Endothelial cell (in vitro differentiated cells): ENCODE results near the gene RPL37A. TPM values are rescaled to one million over a fixed set of nuclear protein-coding genes. Genes with fewer than 3 reads are reported as not detected.
A peak's percentile ranks its signal among the peaks of the same experiment; 100 is the strongest.

Source experiments
- DNase-seq: peaks from one replicate; pipeline ENCODE4 v3.0.0; 2021; ENCODE audit warnings: low spot score
- H3K27ac Mint-ChIP-seq: one replicate; pipeline ENCODE4 v1.8.0; 2021; ENCODE audit warnings: mixed read lengths, inconsistent platforms; ENCODE audit not compliant: unreplicated experiment
- H3K27me3 Mint-ChIP-seq: one replicate; pipeline ENCODE4 v1.8.0; 2021; ENCODE audit warnings: mild to moderate bottlenecking, moderate library complexity, mixed read lengths, inconsistent platforms; ENCODE audit not compliant: unreplicated experiment
- H3K36me3 Mint-ChIP-seq: one replicate; pipeline ENCODE4 v1.8.0; 2021; ENCODE audit warnings: mild to moderate bottlenecking, low read depth, mixed read lengths, inconsistent platforms; ENCODE audit not compliant: unreplicated experiment
- H3K4me1 Mint-ChIP-seq: one replicate; pipeline ENCODE4 v1.8.0; 2021; ENCODE audit warnings: mild to moderate bottlenecking, mixed read lengths, inconsistent platforms; ENCODE audit not compliant: unreplicated experiment
- H3K4me3 Mint-ChIP-seq: one replicate; pipeline ENCODE4 v1.8.0; 2021; ENCODE audit warnings: mild to moderate bottlenecking, mixed read lengths, inconsistent platforms; ENCODE audit not compliant: unreplicated experiment
- H3K9me3 Mint-ChIP-seq: one replicate; pipeline ENCODE4 v1.8.0; 2021; ENCODE audit warnings: mixed read lengths, inconsistent platforms; ENCODE audit not compliant: unreplicated experiment
- total RNA-seq: library from RNA; stranded (reverse); fragmentation: NEBNext Ultra II Directional; extraction: Animal tissue kit (Norgen Biotek cat#: 25700); gene quantifications from one replicate; pipeline ENCODE4 v1.2.1, GENCODE V29; 2021; ENCODE audit not compliant: unreplicated experiment
- TF ChIP-seq, protein P1 (sequence below): fragments of 200-600 bp; sonication (generic); IDR thresholded peaks from one replicate; pipeline ENCODE4 v1.5.0; 2021; ENCODE audit warnings: antibody characterized with exemption; ENCODE audit not compliant: unreplicated experiment

The RPL37A gene
- total RNA-seq, 1 donor from 2014 or later = 2,729 TPM

DNA sequence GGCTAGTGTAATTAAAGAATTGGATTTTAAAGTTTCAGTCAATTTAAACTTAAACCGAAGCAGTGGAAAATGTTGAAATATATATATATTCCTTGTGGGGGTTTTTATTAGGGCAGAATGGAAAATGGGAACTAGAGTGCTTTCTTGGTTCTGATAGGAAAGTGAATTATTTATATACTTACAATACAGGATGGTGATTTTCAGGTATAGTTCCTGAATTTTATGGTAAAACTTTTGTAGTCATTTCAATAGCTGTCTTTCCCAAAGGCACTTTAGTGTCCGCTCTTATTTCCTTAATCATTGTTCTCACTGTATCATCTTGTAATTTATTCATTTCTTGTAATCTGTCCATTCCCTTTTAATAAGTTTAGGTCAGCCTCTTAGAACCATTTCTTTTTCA lies 1.9 kb downstream of the RPL37A start:
- H3K27me3 Mint-ChIP-seq = peaks cover 2% of the 10 kb centered on the region
- H3K9me3 Mint-ChIP-seq = no peaks in the 10 kb centered on the region
- H3K36me3 Mint-ChIP-seq = peaks cover 43% of the 10 kb centered on the region
- H3K4me3 Mint-ChIP-seq = peak overlapping the region; percentile 99
- no peak overlapping the region for H3K27ac Mint-ChIP-seq
- DNase-seq = no peak
- H3K4me1 Mint-ChIP-seq = peaks cover 55% of the 10 kb centered on the region
- TF ChIP-seq, protein P1, sequence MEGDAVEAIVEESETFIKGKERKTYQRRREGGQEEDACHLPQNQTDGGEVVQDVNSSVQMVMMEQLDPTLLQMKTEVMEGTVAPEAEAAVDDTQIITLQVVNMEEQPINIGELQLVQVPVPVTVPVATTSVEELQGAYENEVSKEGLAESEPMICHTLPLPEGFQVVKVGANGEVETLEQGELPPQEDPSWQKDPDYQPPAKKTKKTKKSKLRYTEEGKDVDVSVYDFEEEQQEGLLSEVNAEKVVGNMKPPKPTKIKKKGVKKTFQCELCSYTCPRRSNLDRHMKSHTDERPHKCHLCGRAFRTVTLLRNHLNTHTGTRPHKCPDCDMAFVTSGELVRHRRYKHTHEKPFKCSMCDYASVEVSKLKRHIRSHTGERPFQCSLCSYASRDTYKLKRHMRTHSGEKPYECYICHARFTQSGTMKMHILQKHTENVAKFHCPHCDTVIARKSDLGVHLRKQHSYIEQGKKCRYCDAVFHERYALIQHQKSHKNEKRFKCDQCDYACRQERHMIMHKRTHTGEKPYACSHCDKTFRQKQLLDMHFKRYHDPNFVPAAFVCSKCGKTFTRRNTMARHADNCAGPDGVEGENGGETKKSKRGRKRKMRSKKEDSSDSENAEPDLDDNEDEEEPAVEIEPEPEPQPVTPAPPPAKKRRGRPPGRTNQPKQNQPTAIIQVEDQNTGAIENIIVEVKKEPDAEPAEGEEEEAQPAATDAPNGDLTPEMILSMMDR = no peak

DNA sequence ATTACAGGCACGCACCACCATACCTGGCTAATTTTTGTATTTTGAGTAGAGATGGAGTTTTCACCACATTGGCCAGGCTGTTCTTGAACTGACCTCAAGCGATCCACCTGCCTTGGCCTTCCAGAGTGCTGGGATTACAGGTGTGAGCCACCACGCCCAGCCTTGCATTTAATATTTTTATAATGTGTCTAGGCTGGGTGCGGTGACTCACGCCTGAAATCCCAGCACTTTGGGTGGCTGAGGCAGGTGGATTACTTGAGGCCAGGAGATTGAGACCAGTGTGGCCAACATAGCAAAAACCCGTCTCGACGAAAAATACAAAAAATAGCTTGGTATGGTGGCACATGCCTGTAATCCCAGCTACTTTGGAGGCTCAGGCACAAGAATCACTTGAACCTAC lies 3.2 kb downstream of the RPL37A start:
- TF ChIP-seq, protein P1 = no peak
- Mint-ChIP-seq H3K27me3 (peaks cover 2% of the 10 kb centered on the region), H3K27ac (no peak overlapping the region), H3K9me3 (no peaks in the 10 kb centered on the region), H3K4me1 (peaks cover 60% of the 10 kb centered on the region), H3K4me3 (no peak overlapping the region), H3K36me3 (peaks cover 51% of the 10 kb centered on the region)
- no peak for DNase-seq

DNA sequence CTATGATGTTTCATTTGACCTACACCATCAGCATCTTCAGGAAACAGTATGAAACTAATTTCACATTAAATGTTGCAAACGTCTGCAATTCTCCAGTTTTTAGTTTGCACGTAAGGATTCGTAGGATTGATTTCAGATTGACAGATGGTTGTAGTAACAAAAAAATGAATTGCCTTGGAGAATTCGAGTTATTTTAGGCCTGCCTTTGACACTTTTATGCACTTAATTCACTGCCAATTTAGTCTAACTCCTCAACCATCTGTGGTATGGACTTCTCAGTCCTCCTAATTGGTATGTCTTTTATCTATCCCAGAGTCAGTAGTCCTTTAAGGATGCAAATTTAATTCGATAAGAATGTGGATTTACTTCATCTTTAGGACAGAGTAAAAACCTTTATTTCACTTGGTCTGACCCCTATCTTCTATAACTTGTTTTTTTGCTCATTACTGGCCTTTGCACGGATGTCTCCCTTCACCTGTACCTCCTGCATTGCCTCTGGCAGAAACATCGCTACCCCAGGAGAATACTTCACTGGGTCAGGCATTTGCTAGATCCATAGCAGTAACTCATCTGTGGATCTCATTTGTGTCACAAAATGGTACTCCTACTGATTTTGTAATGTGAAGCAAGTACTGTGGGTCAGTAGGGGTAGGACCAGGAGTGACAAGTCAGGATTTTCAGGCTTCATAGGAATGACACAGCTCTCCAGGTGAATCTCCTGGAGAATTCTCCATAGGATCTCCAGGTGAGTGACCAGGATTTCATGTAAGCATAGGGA lies 3.9 kb downstream of the RPL37A start:
- Mint-ChIP-seq H3K27ac (no peak overlapping the region), H3K27me3 (peaks cover 2% of the 10 kb centered on the region), H3K4me3 (peak overlapping the region; percentile 12), H3K9me3 (no peaks in the 10 kb centered on the region), H3K36me3 (peaks cover 51% of the 10 kb centered on the region), H3K4me1 (peaks cover 56% of the 10 kb centered on the region)
- TF ChIP-seq, protein P1 = no peak
- DNase-seq = no peak

DNA sequence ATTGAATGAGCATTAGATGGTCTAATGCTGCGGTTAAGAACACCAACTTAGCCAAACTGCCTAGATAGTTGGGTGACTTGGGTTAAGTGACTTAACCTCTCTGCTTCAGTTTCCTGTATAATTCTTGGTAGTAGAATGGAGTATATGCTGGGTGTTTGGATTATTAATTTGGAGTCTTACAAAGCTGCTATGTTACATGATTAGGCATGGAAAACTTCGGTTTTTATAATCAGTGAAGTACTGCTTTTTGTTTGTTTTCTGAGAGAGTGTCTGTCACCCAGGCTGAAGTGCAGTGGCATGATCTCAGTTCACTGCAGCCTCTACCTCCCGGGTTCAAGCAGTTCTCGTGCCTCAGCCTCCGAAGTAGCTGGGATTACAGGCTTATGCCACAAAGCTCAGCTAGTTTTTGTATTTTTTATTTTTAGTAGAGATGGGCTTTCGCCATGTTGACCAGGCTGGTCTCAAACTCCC lies 4.5 kb downstream of the RPL37A start:
- no peak for DNase-seq
- H3K9me3 Mint-ChIP-seq = no peaks in the 10 kb centered on the region
- peaks cover 51% of the 10 kb centered on the region for H3K36me3 Mint-ChIP-seq
- H3K27me3 Mint-ChIP-seq = peaks cover 2% of the 10 kb centered on the region
- peaks cover 50% of the 10 kb centered on the region for H3K4me1 Mint-ChIP-seq
- H3K4me3 Mint-ChIP-seq = no peak overlapping the region
- TF ChIP-seq, protein P1 = no peak
- no peak overlapping the region for H3K27ac Mint-ChIP-seq

DNA sequence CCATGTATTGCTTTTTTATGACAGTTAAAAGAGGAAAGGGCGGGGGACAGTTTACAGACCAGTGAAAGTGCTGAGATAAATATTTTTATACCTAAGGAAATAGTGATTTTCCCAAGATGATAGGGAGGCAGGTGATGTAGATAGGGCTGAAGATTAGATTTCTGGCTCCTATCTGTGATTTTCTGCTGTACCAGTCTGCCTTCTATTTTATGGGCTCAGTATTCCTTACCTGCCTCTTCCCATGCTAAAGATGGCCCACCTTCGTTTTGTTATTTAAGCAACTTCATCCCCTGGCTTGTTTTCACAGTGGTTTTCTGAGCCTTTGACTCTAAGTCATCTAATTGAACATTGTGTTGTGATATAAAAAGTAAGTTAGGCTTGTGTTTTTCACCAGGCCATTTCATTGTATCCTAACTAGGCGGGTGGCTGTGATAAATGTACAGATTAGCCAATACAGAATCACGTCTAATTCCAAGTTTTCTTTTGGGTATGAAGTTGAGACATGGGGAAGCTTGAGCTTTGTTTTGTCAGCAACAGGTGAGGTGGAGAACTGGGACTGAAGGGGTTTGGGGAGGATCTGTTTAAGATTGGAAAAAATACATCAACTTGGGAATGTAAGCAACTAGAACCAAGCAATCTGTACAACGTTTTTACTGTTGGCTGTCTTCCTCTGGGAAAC lies 5.2 kb downstream of the RPL37A start:
- H3K4me1 Mint-ChIP-seq = peaks cover 43% of the 10 kb centered on the region
- H3K27ac Mint-ChIP-seq = peak overlapping the region; percentile 2
- H3K36me3 Mint-ChIP-seq = peaks cover 51% of the 10 kb centered on the region
- DNase-seq = no peak
- TF ChIP-seq, protein P1 = no peak
- peak overlapping the region; percentile 15 for H3K4me3 Mint-ChIP-seq
- peaks cover 2% of the 10 kb centered on the region for H3K27me3 Mint-ChIP-seq
- H3K9me3 Mint-ChIP-seq = no peaks in the 10 kb centered on the region
